Adrenal gland (tissue), 12 donors: ENCODE measurements around the gene HADHB. TPM values are rescaled to one million over a fixed set of nuclear protein-coding genes. Genes with fewer than 3 reads are reported as not detected.
A peak's percentile ranks its signal among the peaks of the same experiment; 100 is the strongest.

Experiments used
- DNase-seq, 7 donors: peaks; one replicate each; pipeline ENCODE4 v3.0.0-alpha.2; 2019 to 2020
- H3K27ac ChIP-seq, 5 donors: fragments of 200-600 bp; sonication (generic) in 4 of 5; 1 replicate in 3 of 5; 2 replicates in 2 of 5; pipeline versions ENCODE4 v1.5.1 to v1.8.0; 2016 to 2020; ENCODE audit warnings: mild to moderate bottlenecking in 1 of 5
- H3K27me3 ChIP-seq: fragments of 200-600 bp; 2 replicates; pipeline ENCODE4 v1.8.0; 2021
- H3K36me3 ChIP-seq, 2 donors: fragments of 200-600 bp; replicated peaks in 1 of 2; 1 replicate in 1 of 2; 2 replicates in 1 of 2; pipeline versions ENCODE4 v1.5.1 to v1.8.0; 2018 to 2022
- H3K4me1 ChIP-seq, 2 donors: fragments of 200-600 bp; replicated peaks in 1 of 2; 1 replicate in 1 of 2; 2 replicates in 1 of 2; pipeline versions ENCODE4 v1.5.1 to v1.8.0; 2018 to 2021
- H3K4me3 ChIP-seq, 4 donors: fragments of 200-600 bp; sonication (generic) in 3 of 4; one replicate each; pipeline ENCODE4 v1.5.1; 2016 to 2018
- H3K9me3 ChIP-seq, 3 donors: fragments of 200-600 bp; sonication (generic) in 1 of 3; replicated peaks in 1 of 3; 1 replicate in 2 of 3; 2 replicates in 1 of 3; pipeline versions ENCODE4 v1.5.1 to v1.8.0; 2016 to 2021
- POLR2A ChIP-seq, 2 donors: fragments of 450-650 bp; IDR thresholded peaks; one replicate each; pipeline ENCODE4 v1.6.1; 2017; ENCODE audit warnings: antibody characterized with exemption in 2 of 2, mild to moderate bottlenecking in 2 of 2, moderate library complexity in 1 of 2
- WGBS, 4 donors: extraction: QIAGEN DNeasy Blood & Tissue Kit in 2 of 4; methylation state at CpG; one replicate each; pipeline versions ENCODE4 v1.1.5 to v1.1.7; 2013 to 2017; 5-methylcytosine and 5-hydroxymethylcytosine counted together
- intact Hi-C, 2 donors: fragments of 100-400 bp; cut with DNase I; formaldehyde crosslinking; loops; one replicate each; pipeline versions ENCODE4 v1.14.1 to v1.15.0; 2022 to 2023
- polyA plus RNA-seq, 3 donors: library from polyadenylated mRNA; stranded (reverse); fragments of 200-250 nt in 2 of 3; fragments of 350-450 nt in 1 of 3; fragmentation: Illumina TruSeq in 1 of 3; extraction: RNeasy Lipid Tissue Mini Kit (QIAGEN cat#74804) in 1 of 3; gene quantifications; one replicate each; pipeline ENCODE4 v1.2.3, GENCODE V29; 2013 to 2014
- total RNA-seq, 9 donors: library from RNA; depleted of rRNA in 4 of 9; stranded (reverse); fragments of >200 nt in 4 of 9; fragments of 120-200 nt in 1 of 9; fragmentation: NEBNext Ultra II Directional in 1 of 9; extraction: Animal tissue kit (Norgen Biotek cat#: 25700) in 1 of 9; gene quantifications; one replicate each; pipeline versions ENCODE4 v1.1.0 to v1.2.4, GENCODE V29; 2013 to 2023
- TF ChIP-seq, protein P1 (sequence below), 6 experiments: fragments of 450-650 bp in 4 of 6; fragments of 200-600 bp in 2 of 6; sonication (generic) in 1 of 6; IDR thresholded peaks; 1 replicate in 5 of 6; 2 replicates in 1 of 6; pipeline versions ENCODE4 v1.5.1 to v1.8.0; 2016 to 2021; ENCODE audit warnings: antibody characterized with exemption in 6 of 6, mild to moderate bottlenecking in 2 of 6, moderate library complexity in 1 of 6
- donor health status: healthy with polysubstance abuse.
- donor health status: Bipolar disorder and iron deficiency.
- donor health status: DM: yes; HTN: yes; CAD: no.
- donor health status: DM: no; HTN: no; CAD: no.
- donor health status: DM: no; HTN: no; CAD: no.
- donor health status: DM: yes; HTN: yes; CAD: no.

HADHB gene
- total and polyA plus RNA-seq, 12 donors, result 69.6 to 496 (median 364) TPM

DNA sequence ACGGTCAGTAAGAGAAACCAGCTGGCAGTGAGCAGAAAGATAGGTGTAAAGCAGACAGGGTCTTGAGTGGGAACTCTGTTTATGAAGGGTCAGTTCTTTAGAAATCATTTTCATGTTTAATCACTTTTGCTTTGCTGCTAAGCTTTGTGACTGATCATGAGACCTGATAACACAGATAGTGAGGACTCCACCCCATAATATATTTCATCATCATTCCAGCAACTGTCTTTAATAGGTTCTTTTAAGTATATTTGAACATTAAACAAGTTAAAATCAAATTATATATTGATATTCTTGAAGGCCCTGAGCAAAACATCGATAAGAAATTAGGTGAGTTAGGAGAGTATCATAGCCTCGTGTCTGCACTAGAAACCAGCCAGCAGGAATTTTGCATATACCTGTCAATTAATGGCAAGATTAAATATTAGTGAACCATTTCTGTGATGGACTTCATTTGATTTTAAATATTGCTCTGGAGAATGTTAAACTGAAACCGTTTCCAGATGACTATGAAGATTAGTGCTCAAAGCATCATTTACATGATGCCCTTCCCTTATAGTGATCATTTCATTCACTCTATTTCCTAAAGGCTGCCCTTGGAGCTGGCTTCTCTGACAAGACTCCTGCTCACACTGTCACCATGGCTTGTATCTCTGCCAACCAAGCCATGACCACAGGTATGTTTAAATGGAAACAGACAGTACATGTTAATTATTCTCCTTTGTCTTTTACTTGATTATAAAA is 31.9 kb downstream of the HADHB start:
- no peaks in the 10 kb centered on the region for H3K27me3 ChIP-seq
- intact Hi-C loops, result no loop called here
- H3K4me1 ChIP-seq, result peaks cover 12 to 35% of the 10 kb centered on the region in 2 donors
- H3K36me3 ChIP-seq, result peaks cover 0 to 49% of the 10 kb centered on the region in 2 donors
- 86 to 94% (median 91%) methylated on average over 4 of the region's 4 CpGs for WGBS, 4 donors
- no peak for TF ChIP-seq POLR2A (IDR thresholded peaks at IDR 0.05)
- H3K27ac ChIP-seq, result peak overlapping the region in 1 of 5 donors; percentile 8
- no peak for DNase-seq
- no peaks in the 10 kb centered on the region for H3K9me3 ChIP-seq
- no peak overlapping the region for H3K4me3 ChIP-seq

GRCh38 chr2:26279886-26280285 is 35.1 kb downstream of the HADHB start:
- DNase-seq, result no peak
- TF ChIP-seq, protein P1, sequence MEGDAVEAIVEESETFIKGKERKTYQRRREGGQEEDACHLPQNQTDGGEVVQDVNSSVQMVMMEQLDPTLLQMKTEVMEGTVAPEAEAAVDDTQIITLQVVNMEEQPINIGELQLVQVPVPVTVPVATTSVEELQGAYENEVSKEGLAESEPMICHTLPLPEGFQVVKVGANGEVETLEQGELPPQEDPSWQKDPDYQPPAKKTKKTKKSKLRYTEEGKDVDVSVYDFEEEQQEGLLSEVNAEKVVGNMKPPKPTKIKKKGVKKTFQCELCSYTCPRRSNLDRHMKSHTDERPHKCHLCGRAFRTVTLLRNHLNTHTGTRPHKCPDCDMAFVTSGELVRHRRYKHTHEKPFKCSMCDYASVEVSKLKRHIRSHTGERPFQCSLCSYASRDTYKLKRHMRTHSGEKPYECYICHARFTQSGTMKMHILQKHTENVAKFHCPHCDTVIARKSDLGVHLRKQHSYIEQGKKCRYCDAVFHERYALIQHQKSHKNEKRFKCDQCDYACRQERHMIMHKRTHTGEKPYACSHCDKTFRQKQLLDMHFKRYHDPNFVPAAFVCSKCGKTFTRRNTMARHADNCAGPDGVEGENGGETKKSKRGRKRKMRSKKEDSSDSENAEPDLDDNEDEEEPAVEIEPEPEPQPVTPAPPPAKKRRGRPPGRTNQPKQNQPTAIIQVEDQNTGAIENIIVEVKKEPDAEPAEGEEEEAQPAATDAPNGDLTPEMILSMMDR (IDR thresholded peaks at IDR 0.05), result no peak
- TF ChIP-seq POLR2A (IDR thresholded peaks at IDR 0.05), result no peak
- H3K9me3 ChIP-seq, result no peaks in the 10 kb centered on the region
- no peak overlapping the region for H3K4me3 ChIP-seq
- H3K36me3 ChIP-seq, result peaks cover 0 to 77% of the 10 kb centered on the region in 2 donors
- WGBS, 4 donors, result 87 to 95% (median 90%) methylated on average over 3 of the region's 3 CpGs
- no peak overlapping the region for H3K27ac ChIP-seq
- H3K27me3 ChIP-seq, result no peaks in the 10 kb centered on the region
- intact Hi-C loops, result no loop called here
- peaks cover under 1 to 5% of the 10 kb centered on the region in 2 donors for H3K4me1 ChIP-seq

GRCh38 chr2:26281226-26281625 is 36.5 kb downstream of the HADHB start:
- no peak for DNase-seq
- Histone ChIP-seq H3K27me3 (no peaks in the 10 kb centered on the region), H3K36me3 (peaks cover 0 to 88% of the 10 kb centered on the region in 2 donors), H3K4me3 (no peak overlapping the region), H3K27ac (no peak overlapping the region), H3K4me1 (no peaks in the 10 kb centered on the region), H3K9me3 (no peaks in the 10 kb centered on the region)
- 81 to 96% (median 89%) methylated on average over 2 of the region's 2 CpGs for WGBS, 4 donors
- TF ChIP-seq, protein P1 (IDR thresholded peaks at IDR 0.05), result no peak
- no peak for TF ChIP-seq POLR2A (IDR thresholded peaks at IDR 0.05)
- intact Hi-C loops, result no loop called here

GRCh38 chr2:26283606-26284005 is 38.9 kb downstream of the HADHB start:
- Histone ChIP-seq H3K4me3 (no peak overlapping the region), H3K36me3 (peaks cover 0 to 84% of the 10 kb centered on the region in 2 donors), H3K9me3 (no peaks in the 10 kb centered on the region), H3K4me1 (no peaks in the 10 kb centered on the region), H3K27me3 (no peaks in the 10 kb centered on the region), H3K27ac (no peak overlapping the region)
- no peak for DNase-seq
- intact Hi-C loops, result no loop called here
- 88 to 95% (median 93%) methylated on average over 2 of the region's 2 CpGs for WGBS, 4 donors
- no peak for TF ChIP-seq POLR2A (IDR thresholded peaks at IDR 0.05)
- TF ChIP-seq, protein P1 (IDR thresholded peaks at IDR 0.05), result no peak

- Histone ChIP-seq H3K27ac (no peak overlapping the region), H3K27me3 (no peaks in the 10 kb centered on the region), H3K9me3 (no peaks in the 10 kb centered on the region), H3K4me1 (no peaks in the 10 kb centered on the region), H3K36me3 (peaks cover 0 to 79% of the 10 kb centered on the region in 2 donors), H3K4me3 (no peak overlapping the region)
- TF ChIP-seq POLR2A (IDR thresholded peaks at IDR 0.05), result no peak
- TF ChIP-seq, protein P1 (IDR thresholded peaks at IDR 0.05), result no peak
- DNase-seq, result no peak
- WGBS, 4 donors, result 95 to 98% (median 96%) methylated on average over 3 of the region's 3 CpGs
- intact Hi-C loops, result no loop called here
Measured at GRCh38 chr2:26284132-26284531, 39.4 kb downstream of the HADHB start.
